ENCODE results near the gene FAM228B.

DNA sequence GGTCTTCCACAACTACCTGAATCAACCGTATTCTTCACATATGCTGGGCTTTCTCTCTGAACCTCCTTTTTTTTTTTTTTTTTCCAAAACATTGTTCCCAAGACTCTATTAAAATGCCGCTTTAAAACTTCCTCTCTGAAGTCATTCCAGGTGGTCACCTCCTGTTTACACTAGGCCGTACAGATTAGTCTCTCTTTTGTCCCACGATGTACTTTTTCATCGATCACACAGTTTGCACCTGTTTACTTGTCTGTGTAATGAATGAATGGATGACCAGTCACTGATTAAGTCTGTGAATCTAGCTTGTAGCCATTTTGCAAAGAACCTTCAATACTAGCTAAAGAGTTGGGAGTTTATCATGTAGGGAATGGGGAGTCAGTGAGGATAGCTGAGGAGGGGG, 34.9 kb downstream of the FAM228B start:
- TF ChIP-seq, protein P1, sequence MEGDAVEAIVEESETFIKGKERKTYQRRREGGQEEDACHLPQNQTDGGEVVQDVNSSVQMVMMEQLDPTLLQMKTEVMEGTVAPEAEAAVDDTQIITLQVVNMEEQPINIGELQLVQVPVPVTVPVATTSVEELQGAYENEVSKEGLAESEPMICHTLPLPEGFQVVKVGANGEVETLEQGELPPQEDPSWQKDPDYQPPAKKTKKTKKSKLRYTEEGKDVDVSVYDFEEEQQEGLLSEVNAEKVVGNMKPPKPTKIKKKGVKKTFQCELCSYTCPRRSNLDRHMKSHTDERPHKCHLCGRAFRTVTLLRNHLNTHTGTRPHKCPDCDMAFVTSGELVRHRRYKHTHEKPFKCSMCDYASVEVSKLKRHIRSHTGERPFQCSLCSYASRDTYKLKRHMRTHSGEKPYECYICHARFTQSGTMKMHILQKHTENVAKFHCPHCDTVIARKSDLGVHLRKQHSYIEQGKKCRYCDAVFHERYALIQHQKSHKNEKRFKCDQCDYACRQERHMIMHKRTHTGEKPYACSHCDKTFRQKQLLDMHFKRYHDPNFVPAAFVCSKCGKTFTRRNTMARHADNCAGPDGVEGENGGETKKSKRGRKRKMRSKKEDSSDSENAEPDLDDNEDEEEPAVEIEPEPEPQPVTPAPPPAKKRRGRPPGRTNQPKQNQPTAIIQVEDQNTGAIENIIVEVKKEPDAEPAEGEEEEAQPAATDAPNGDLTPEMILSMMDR (IDR thresholded peaks at IDR 0.05), result no peak
- TF ChIP-seq POLR2A (IDR thresholded peaks at IDR 0.05), result no peak
